GM12892 (cell line): ENCODE data around the gene PPP2CA.

ENCODE experiments used
- POLR2A ChIP-seq: IDR thresholded peaks from 2 replicates; pipeline ENCODE4 v1.6.1; 2011; ENCODE audit warnings: low read depth, low read length, control low read depth
- POLR2AphosphoS5 ChIP-seq: IDR thresholded peaks from 2 replicates; pipeline ENCODE4 v1.6.1; 2011; ENCODE audit warnings: low read depth, low read length, control low read depth

DNA sequence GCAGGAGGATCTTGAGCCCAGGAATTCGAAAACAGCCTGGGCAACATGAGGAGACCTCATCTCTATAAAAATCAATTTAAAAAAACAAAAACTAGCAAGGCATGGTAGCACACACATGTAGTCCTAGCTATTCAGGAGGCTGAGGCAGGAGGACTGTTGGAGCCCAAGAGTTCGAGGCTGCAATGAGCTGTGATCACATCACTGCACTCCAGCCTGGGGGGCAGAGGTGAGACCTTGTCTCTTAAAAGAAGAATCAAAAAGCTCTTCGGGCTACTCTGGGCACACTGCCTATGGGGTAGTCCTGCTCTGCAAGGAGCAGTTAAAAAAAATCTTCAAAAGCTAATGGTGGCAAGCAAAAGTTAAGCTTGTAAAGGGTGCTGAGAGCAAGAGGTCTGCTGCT is 72.6 kb downstream of the PPP2CA start:
- TF ChIP-seq POLR2AphosphoS5: no peak
- TF ChIP-seq POLR2A: 0 out of 2 replicates have a peak, but pooled peaks have one; percentile 14
